Astrocyte of the hippocampus (primary cell): ENCODE results near the gene TGM4.
"Not testable (repeated sequence)": the region's sequence is repeated elsewhere in the genome, so short reads cannot be mapped to it uniquely, and the experiment has no call there.

ENCODE experiments used
- DNase-seq: peaks from one replicate; pipeline ENCODE4 v3.0.0; 2011; ENCODE audit warnings: low read depth, low spot score

The TGM4 gene

DNA sequence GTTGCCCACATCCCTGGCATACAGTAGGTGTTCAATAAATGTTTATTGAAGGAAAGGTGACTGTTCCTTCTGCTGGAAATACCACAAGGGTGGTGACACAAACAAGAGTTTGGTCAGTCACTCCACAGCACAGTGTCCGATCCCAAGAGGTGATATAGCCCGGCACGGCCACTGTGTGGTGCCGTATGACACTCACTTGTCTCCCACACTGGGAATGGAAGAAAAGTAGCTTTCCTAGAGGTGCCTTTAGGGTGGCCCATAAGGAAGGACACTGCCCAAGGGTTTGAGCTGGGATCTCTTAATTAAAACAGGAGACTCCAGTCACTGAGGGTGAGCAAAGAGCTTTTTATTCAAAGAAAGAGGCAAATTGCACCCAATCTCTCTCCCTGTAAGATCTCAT lies 40.5 kb downstream of the TGM4 start:
- no peak for DNase-seq

GRCh38 chr3:44915702-44916438 lies 41.5 kb downstream of the TGM4 start:
- DNase-seq, result no peak

GRCh38 chr3:44918087-44918486 lies 43.7 kb downstream of the TGM4 start:
- no peak for DNase-seq

- DNase-seq, result no peak
Measured at GRCh38 chr3:44918581-44918980, 44.2 kb downstream of the TGM4 start.

- no peak for DNase-seq
Measured at GRCh38 chr3:44920081-44920480, 45.7 kb downstream of the TGM4 start.

DNA sequence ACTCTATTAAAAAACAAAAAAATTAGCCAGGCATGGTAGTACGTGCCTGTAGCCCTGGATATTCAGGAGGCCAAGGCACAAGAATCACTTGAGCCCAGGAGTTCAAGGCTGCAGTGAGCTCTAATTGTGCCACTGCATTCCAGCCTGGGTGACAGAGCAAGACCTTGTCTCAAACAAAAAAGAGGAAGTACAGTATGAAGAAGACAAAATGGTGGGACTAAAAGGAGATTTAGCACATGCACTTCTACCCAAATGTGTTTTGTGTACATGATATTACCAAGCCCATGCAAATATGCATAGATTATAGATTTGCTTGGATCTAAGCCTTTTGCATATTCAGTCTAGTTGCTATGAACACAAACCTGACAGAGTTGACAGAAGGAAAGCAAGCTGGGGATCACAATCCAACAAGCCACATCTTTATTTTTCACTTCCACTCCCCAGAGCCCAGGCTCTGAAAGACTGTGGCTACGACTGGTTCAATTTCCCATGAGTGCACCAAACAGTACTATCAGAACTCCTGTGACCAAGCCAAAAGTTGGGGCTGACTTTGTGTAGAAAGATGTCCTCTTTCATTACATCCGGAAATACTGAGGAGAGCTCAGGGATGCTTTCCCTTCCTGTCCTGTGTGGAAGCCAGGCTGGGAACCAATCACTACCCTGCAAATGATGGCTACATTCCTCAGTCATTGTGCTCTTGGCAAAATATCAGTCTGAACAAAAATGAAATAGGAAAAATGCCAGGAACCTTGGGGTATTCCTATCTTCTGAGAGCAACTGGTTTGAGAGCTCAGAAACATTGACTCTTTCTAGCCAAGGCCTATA lies 49.4 kb downstream of the TGM4 start:
- DNase-seq, result peak; percentile 37

GRCh38 chr3:44924457-44925084 lies 50.2 kb downstream of the TGM4 start:
- DNase-seq, result no peak

DNA sequence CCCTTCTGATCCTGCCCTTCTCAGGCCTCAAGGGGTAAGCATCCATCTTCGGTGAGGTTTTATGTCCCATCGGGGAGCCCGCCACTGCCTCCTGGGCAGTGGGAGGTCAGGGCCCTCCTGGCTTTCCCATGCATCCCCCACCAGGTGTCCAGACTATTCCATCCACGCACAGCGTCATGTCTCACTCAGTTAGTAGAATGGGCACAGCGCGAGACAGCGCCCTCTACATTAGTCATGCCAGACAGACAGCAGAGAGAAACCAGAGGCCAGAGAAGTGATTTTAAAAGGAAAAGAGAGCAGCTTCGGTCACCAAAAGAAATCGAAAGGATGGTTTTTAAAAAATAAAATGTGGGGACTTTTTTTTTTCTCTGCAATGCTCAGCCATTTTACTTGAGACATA lies 51.8 kb downstream of the TGM4 start:
- DNase-seq, result no peak

GRCh38 chr3:44926921-44927320 lies 52.5 kb downstream of the TGM4 start:
- no peak for DNase-seq

- no peak for DNase-seq
Measured at GRCh38 chr3:44927371-44927770, 53.0 kb downstream of the TGM4 start.

- DNase-seq, result no peak
Measured at GRCh38 chr3:44929782-44930181, 55.4 kb downstream of the TGM4 start.

DNA sequence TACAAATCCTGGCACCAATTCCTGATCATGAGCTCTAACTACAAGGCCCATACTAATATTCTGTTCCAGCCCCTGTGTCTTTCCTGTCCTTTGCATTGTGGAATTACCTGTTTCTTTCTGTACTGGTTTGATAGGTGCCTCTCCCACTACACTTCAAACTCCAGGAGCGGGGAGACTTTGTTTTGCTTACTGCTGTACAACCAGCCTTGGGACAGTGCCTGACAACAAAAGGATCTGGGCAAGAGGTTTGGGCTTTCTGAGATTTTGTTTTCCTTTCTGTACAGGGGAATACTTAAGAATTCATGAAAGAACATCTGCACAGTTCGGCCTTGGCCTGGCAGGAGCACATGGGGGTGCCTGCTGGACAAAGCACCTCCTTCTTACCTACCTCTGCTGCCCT lies 56.5 kb downstream of the TGM4 start:
- no peak for DNase-seq

- no peak for DNase-seq
Measured at GRCh38 chr3:44931791-44932190, 57.4 kb downstream of the TGM4 start.

- DNase-seq, result no peak
Measured at GRCh38 chr3:44932271-44932670, 57.9 kb downstream of the TGM4 start.

DNA sequence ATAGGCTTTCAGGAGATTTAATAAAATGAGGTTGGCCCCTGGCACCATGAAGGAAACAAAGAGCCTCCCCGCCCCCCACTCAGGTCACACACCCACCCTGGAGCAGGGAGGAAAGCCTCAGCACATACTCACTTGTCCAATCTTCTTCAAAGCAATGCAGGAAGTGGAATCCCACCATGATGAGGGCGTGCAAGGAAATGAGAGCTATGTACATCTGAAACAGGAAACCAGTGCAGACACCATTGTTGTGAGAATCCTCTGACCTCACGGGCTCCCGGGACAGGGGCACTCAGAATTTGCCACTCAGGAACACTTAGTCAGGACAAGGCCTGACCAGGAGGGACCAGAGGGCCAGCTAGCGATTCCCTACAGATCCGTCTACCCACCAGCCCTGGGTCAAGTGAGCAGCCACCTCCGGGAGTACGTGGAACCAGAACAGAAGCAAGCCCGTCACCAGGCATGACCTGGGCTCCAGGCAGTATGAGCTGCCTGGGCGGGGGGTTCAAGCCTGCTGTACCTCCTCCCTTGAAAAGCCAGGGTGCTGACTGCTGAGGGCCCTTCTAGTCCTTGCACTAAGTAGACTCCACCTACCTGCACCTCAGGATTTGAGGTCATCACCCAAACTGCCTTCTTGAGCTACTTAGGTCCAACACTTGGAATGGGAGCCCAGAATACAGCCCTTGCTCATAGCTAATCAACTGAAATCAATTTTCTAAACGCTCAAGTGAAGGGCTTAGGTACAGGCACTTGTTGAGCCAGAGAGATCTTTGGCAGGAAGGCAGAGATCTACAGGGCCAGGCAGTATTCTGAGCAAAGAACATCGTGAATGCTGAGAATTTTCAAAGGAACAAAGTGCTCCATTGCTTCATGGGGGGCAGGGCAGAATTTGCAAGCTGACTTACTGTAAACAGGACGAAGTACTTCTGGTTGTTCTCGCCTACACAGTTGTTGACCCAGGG lies 58.9 kb downstream of the TGM4 start:
- no peak for DNase-seq

GRCh38 chr3:44939581-44940036 lies 65.2 kb downstream of the TGM4 start:
- no peak for DNase-seq

DNA sequence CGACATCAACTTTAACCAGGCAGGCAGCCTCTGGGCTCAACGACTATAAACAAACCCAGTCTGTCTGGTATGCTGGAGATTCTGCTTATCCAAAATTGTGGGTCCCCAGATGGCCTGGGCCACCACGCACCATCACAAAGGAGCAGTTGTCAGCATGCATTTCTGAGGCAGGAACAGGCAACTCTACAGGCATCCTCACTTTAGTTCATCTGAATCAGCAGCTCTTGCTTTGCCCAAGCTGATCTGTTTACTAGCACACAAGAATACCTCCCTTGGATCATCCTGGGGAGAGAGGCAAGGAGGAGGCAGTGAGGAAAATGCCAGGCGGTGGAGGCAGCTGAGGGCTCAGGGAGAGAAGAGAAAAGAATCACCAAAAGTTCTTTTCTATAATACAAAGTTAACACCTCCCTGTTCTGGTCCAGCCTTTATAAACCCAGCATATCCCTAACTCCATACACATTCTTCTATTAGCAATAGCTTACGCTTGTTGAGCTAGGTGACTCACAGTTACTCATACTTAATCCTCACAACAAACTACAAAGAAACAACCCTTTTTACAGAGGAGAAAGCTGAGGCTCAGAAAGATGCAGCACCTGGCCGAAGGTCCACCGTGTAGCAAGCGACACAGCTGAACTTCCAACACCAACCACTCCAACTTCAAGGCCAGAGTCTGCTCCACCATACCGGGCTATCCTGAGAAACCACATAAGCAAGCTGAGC lies 68.0 kb downstream of the TGM4 start:
- peak; percentile 46 for DNase-seq

DNA sequence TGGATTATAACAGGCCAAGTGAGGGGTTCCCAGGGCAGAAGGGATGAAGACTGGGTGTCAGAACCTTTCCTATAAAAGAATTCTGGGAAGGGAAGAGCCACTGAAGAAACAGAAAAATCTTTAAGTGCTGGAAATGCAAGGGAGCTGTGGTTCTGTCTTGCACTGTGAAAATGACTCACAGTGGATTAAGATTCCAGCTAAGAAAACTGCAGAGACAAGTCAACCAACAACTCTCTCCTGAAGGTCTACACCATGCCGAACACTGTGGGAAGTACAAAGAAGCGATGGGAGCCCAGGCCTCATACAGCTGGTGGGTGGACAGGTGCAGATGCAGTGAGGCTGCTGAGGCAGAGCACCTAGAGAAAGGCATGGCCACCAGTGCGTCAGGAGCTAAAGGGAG lies 73.8 kb downstream of the TGM4 start:
- peak; percentile 20 for DNase-seq

GRCh38 chr3:44949770-44950169 lies 75.4 kb downstream of the TGM4 start:
- not testable (repeated sequence) for DNase-seq

GRCh38 chr3:44950275-44950734 lies 75.9 kb downstream of the TGM4 start:
- DNase-seq, result no peak

GRCh38 chr3:44952689-44953088 lies 78.3 kb downstream of the TGM4 start:
- no peak for DNase-seq
